WTC11 (cell line): Measurements from ENCODE around the gene KIRREL3. TPM values are rescaled to one million over a fixed set of nuclear protein-coding genes. Genes with fewer than 3 reads are reported as not detected.

Experiments used
- ATAC-seq: fragments of 200-7000 bp; cut with Tn5 transposase; 2 replicates; pipeline ENCODE4 v1.10.0; 2021; ENCODE audit warnings: mild to moderate bottlenecking, moderate library complexity
- CTCF ChIA-PET: fragments of 300-600 bp; sonication (Branson Sonifier 250); formaldehyde crosslinking; loops from one replicate; lab custom pipeline; 2021; ENCODE audit warnings: antibody characterized with exemption; lab: Charles Lee
- POLR2A ChIA-PET: fragments of 350-600 bp; sonication (Branson Sonifier 250); formaldehyde crosslinking; loops from one replicate; lab custom pipeline; 2021; ENCODE audit warnings: antibody characterized with exemption; lab: Charles Lee
- DNase-seq: peaks from one replicate; pipeline ENCODE4 v3.0.0; 2021; ENCODE audit warnings: low spot score
- H3K27ac Mint-ChIP-seq: 2 replicates; pipeline ENCODE4 v1.8.0; 2021; ENCODE audit warnings: mixed read lengths
- H3K27me3 Mint-ChIP-seq: 2 replicates; pipeline ENCODE4 v1.8.0; 2021; ENCODE audit warnings: low read depth, mild to moderate bottlenecking, moderate library complexity, mixed read lengths
- H3K36me3 Mint-ChIP-seq: 2 replicates; pipeline ENCODE4 v1.8.0; 2021; ENCODE audit warnings: mixed read lengths
- H3K4me1 Mint-ChIP-seq: 2 replicates; pipeline ENCODE4 v1.8.0; 2022; ENCODE audit warnings: mixed read lengths
- H3K4me3 Mint-ChIP-seq: 2 replicates; pipeline ENCODE4 v1.8.0; 2021; ENCODE audit warnings: mild to moderate bottlenecking, moderate library complexity, mixed read lengths
- H3K9me3 Mint-ChIP-seq: 2 replicates; pipeline ENCODE4 v1.8.0; 2021; ENCODE audit warnings: mixed read lengths
- ATF1 ChIP-seq: sonication (generic); formaldehyde crosslinking; IDR thresholded peaks from 2 replicates; pipeline ENCODE4 v1.8.1; 2023; ENCODE audit warnings: mild to moderate bottlenecking, moderate library complexity, missing genetic modification reagents
- ETV6 ChIP-seq: sonication (generic); formaldehyde crosslinking; IDR thresholded peaks from 2 replicates; pipeline ENCODE4 v1.8.1; 2022; ENCODE audit warnings: mild to moderate bottlenecking, missing genetic modification reagents
- SOX15 ChIP-seq: fragments of 250-450 bp; sonication (Bioruptor Pico); IDR thresholded peaks from 2 replicates; pipeline ENCODE4 v1.9.0; 2021; ENCODE audit warnings: mild to moderate bottlenecking
- TCF7 ChIP-seq: sonication (generic); formaldehyde crosslinking; IDR thresholded peaks from 2 replicates; pipeline ENCODE4 v1.8.0; 2022; ENCODE audit warnings: mild to moderate bottlenecking, low read depth, missing genetic modification reagents, moderate library complexity
- TP53 ChIP-seq: sonication (generic); formaldehyde crosslinking; IDR thresholded peaks from 2 replicates; pipeline ENCODE4 v1.8.1; 2023; ENCODE audit warnings: mild to moderate bottlenecking, missing genetic modification reagents
- ZNF121 ChIP-seq: sonication (generic); formaldehyde crosslinking; IDR thresholded peaks from 2 replicates; pipeline ENCODE4 v1.8.0; 2023; ENCODE audit warnings: missing genetic modification reagents
- ZNF423 ChIP-seq: fragments of 250-450 bp; sonication (Bioruptor Pico); IDR thresholded peaks from 2 replicates; pipeline ENCODE4 v2.1.2; 2022; ENCODE audit warnings: mild to moderate bottlenecking, moderate library complexity
- total RNA-seq: library from RNA; stranded (reverse); gene quantifications from 3 replicates; pipeline ENCODE4 v1.2.3, GENCODE V29; 2021
- TF ChIP-seq, protein P1 (sequence below): fragments of 250-450 bp; sonication (Bioruptor Pico); conservative IDR thresholded peaks from 2 replicates; pipeline ENCODE4 v1.9.0; 2021; ENCODE audit warnings: mild to moderate bottlenecking
- TF ChIP-seq, protein P2 (sequence below): sonication (generic); formaldehyde crosslinking; conservative IDR thresholded peaks from 2 replicates; pipeline ENCODE4 v1.8.1; 2023; ENCODE audit warnings: mild to moderate bottlenecking, low read depth, missing genetic modification reagents, moderate library complexity
- TF ChIP-seq, protein P3 (sequence below): fragments of 250-450 bp; sonication (Bioruptor Pico); IDR thresholded peaks from 2 replicates; pipeline ENCODE4 v2.1.2; 2022; ENCODE audit warnings: mild to moderate bottlenecking, moderate library complexity
- TF ChIP-seq, protein P4 (sequence below): fragments of 250-450 bp; sonication (Bioruptor Pico); IDR thresholded peaks from 2 replicates; pipeline ENCODE4 v1.8.0; 2021; ENCODE audit warnings: mild to moderate bottlenecking
- TF ChIP-seq, protein P5 (sequence below): sonication (generic); formaldehyde crosslinking; IDR thresholded peaks from 2 replicates; pipeline ENCODE4 v1.8.1; 2022; ENCODE audit warnings: missing genetic modification reagents, borderline replicate concordance

KIRREL3 gene
- total RNA-seq, 1 experiment from 2014 or later = 0.59 TPM

GRCh38 chr11:126437731-126438130 lies 562.8 kb downstream of the KIRREL3 start (continued):
- TF ChIP-seq, protein P1, sequence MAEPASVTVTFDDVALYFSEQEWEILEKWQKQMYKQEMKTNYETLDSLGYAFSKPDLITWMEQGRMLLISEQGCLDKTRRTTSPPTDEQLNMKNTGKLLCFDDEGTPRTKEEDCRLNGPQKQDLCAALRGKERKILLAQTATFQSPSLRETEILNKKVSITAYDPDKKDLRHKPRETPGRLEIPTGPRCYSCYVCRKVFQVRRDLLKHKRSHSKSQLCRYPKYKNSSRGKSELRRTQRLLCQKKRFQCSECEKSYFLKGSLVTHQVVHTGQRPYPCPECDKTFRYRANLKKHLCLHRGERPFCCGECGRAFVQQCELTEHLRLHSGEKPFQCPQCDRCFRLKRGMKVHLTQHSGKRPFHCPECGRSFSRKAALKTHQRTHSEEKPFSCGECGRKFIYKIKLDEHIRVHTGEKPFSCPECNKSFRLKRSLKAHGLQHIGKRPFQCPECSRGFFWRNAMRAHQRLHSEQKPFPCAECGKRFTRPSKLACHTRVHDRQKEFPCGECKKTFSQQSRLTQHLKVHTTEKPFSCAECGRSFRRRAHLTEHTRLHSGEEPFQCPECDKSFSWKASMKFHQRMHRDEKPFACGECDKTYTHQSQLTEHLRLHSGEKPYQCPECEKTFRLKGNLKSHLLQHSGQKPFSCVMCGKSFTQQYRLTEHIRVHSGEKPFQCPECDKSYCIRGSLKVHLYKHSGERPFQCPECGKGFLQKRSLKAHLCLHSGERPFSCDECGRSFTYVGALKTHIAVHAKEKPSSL = no peak
- TF ChIP-seq, protein P2, sequence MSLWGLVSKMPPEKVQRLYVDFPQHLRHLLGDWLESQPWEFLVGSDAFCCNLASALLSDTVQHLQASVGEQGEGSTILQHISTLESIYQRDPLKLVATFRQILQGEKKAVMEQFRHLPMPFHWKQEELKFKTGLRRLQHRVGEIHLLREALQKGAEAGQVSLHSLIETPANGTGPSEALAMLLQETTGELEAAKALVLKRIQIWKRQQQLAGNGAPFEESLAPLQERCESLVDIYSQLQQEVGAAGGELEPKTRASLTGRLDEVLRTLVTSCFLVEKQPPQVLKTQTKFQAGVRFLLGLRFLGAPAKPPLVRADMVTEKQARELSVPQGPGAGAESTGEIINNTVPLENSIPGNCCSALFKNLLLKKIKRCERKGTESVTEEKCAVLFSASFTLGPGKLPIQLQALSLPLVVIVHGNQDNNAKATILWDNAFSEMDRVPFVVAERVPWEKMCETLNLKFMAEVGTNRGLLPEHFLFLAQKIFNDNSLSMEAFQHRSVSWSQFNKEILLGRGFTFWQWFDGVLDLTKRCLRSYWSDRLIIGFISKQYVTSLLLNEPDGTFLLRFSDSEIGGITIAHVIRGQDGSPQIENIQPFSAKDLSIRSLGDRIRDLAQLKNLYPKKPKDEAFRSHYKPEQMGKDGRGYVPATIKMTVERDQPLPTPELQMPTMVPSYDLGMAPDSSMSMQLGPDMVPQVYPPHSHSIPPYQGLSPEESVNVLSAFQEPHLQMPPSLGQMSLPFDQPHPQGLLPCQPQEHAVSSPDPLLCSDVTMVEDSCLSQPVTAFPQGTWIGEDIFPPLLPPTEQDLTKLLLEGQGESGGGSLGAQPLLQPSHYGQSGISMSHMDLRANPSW (CRISPR knock-in tag) = no peak

- TF ChIP-seq, protein P3, sequence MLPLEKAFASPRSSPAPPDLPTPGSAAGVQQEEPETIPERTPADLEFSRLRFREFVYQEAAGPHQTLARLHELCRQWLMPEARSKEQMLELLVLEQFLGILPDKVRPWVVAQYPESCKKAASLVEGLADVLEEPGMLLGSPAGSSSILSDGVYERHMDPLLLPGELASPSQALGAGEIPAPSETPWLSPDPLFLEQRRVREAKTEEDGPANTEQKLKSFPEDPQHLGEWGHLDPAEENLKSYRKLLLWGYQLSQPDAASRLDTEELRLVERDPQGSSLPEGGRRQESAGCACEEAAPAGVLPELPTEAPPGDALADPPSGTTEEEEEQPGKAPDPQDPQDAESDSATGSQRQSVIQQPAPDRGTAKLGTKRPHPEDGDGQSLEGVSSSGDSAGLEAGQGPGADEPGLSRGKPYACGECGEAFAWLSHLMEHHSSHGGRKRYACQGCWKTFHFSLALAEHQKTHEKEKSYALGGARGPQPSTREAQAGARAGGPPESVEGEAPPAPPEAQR (CRISPR knock-in tag) = no peak
- no peak for TF ChIP-seq ZNF121 (CRISPR knock-in tag)
- TF ChIP-seq ATF1 = no peak
- no peak for TF ChIP-seq ETV6
- no peak for TF ChIP-seq TCF7 (CRISPR knock-in tag)
- TF ChIP-seq, protein P4, sequence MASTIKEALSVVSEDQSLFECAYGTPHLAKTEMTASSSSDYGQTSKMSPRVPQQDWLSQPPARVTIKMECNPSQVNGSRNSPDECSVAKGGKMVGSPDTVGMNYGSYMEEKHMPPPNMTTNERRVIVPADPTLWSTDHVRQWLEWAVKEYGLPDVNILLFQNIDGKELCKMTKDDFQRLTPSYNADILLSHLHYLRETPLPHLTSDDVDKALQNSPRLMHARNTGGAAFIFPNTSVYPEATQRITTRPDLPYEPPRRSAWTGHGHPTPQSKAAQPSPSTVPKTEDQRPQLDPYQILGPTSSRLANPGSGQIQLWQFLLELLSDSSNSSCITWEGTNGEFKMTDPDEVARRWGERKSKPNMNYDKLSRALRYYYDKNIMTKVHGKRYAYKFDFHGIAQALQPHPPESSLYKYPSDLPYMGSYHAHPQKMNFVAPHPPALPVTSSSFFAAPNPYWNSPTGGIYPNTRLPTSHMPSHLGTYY (CRISPR knock-in tag) = no peak
- TF ChIP-seq, protein P5, sequence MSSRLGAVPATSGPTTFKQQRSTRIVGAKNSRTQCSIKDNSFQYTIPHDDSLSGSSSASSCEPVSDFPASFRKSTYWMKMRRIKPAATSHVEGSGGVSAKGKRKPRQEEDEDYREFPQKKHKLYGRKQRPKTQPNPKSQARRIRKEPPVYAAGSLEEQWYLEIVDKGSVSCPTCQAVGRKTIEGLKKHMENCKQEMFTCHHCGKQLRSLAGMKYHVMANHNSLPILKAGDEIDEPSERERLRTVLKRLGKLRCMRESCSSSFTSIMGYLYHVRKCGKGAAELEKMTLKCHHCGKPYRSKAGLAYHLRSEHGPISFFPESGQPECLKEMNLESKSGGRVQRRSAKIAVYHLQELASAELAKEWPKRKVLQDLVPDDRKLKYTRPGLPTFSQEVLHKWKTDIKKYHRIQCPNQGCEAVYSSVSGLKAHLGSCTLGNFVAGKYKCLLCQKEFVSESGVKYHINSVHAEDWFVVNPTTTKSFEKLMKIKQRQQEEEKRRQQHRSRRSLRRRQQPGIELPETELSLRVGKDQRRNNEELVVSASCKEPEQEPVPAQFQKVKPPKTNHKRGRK (CRISPR knock-in tag) = no peak
- no peak for TF ChIP-seq SOX15
- TF ChIP-seq, all 79 proteins: peak for 0
- H3K9me3 Mint-ChIP-seq = no peaks in the 10 kb centered on the region
Measured at GRCh38 chr11:126436209-126436755, 564.3 kb downstream of the KIRREL3 start.

DNA sequence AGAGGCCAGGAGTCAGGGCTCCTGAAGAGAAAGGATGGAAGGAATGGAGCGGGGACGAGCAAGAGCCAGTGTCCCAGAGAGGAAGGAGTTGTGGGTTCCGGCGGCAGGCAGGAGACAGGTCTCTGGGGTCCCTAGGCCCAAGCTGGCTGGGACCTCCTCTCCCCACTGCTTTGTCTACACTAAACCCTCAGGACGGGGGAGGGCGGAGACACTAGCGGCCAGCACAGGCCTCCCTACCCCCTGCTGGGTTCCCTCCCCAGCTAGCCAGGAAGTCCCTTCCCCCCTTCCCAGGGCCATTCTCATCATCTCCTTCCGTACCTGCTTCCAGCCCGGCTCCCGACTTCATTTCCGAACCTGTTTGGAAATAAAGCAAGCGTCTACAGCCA lies 565.6 kb downstream of the KIRREL3 start:
- POLR2A ChIA-PET = no interaction called here
- no peaks in the 10 kb centered on the region; the same call in 1 of the 2 replicates for H3K27me3 Mint-ChIP-seq
- peak; percentile 57 for ATAC-seq
- H3K4me1 Mint-ChIP-seq = peaks cover 19% of the 10 kb centered on the region
- H3K36me3 Mint-ChIP-seq = no peaks in the 10 kb centered on the region
- CTCF ChIA-PET = interaction anchor here (1.0 to 2.7 kb wide), 2 partner anchors 46 to 281 kb away, joined by 3 to 15 read pairs; no protein-coding TSS in a partner anchor
- H3K27ac Mint-ChIP-seq = no peak overlapping the region
- DNase-seq = peak; percentile 36
- H3K4me3 Mint-ChIP-seq = no peak overlapping the region
- TF ChIP-seq ZNF423 (peak; percentile 48; the same call in 1 of the 2 replicates), TP53 (no peak)
- H3K9me3 Mint-ChIP-seq = no peaks in the 10 kb centered on the region

More at GRCh38 chr11:126436209-126436755, 564.3 kb downstream of the KIRREL3 start:
- CTCF ChIA-PET = interaction anchor here (2.7 kb wide), 1 partner anchor 44 kb away, joined by 15 read pairs; no protein-coding TSS in a partner anchor
- Mint-ChIP-seq H3K36me3 (no peaks in the 10 kb centered on the region), H3K27me3 (no peaks in the 10 kb centered on the region; the same call in 1 of the 2 replicates), H3K4me1 (peaks cover 32% of the 10 kb centered on the region), H3K4me3 (no peak overlapping the region), H3K27ac (no peak overlapping the region)
- no peak for ATAC-seq
- DNase-seq = no peak
- POLR2A ChIA-PET = no interaction called here
